ENCODE data around the gene GARIN3. TPM values are rescaled to one million over a fixed set of nuclear protein-coding genes. Genes with fewer than 3 reads are reported as not detected.

The GARIN3 gene
- total and polyA plus RNA-seq, 2 experiments from 2014 or later: not detected

- H3K4me3 ChIP-seq: no peak overlapping the region
- H3K9me3 ChIP-seq (ENCODE audit: low read depth): no peaks in the 10 kb centered on the region
- TF ChIP-seq CTCF (IDR thresholded peaks at IDR 0.05; ENCODE audit: low read depth, low read length): no peak
- DNase-seq (ENCODE audit: low read depth in 1 of 2, low spot score in 1 of 2): no peak
- no peaks in the 10 kb centered on the region for H3K27me3 ChIP-seq
- no peaks in the 10 kb centered on the region for H3K36me3 ChIP-seq
- H3K4me1 ChIP-seq (ENCODE audit: low read depth): no peaks in the 10 kb centered on the region
- H3K27ac ChIP-seq: no peak overlapping the region
Observed at GRCh38 chr5:157155297-157155696, 10.8 kb downstream of the GARIN3 start.

- Histone ChIP-seq H3K9me3 (ENCODE audit: low read depth) (no peaks in the 10 kb centered on the region), H3K27ac (no peak overlapping the region)
Observed at GRCh38 chr5:157150995-157151394, 15.1 kb downstream of the GARIN3 start.

GRCh38 chr5:157148734-157149615 lies 17.1 kb downstream of the GARIN3 start:
- H3K9me3 ChIP-seq (ENCODE audit: low read depth): no peaks in the 10 kb centered on the region
- no peaks in the 10 kb centered on the region for H3K36me3 ChIP-seq
- peak overlapping the region; percentile 63 for H3K27ac ChIP-seq
- H3K4me1 ChIP-seq (ENCODE audit: low read depth): peaks cover 9% of the 10 kb centered on the region
- peak; percentile 80 to 82 for DNase-seq (ENCODE audit: low read depth in 1 of 2, low spot score in 1 of 2)
- H3K27me3 ChIP-seq: no peaks in the 10 kb centered on the region
- no peak overlapping the region for H3K4me3 ChIP-seq
- TF ChIP-seq CTCF (IDR thresholded peaks at IDR 0.05; ENCODE audit: low read depth, low read length): peak; percentile 96

More at GRCh38 chr5:157150995-157151394, 15.1 kb downstream of the GARIN3 start:
- Histone ChIP-seq H3K4me1 (ENCODE audit: low read depth) (peaks cover 9% of the 10 kb centered on the region), H3K27me3 (no peaks in the 10 kb centered on the region), H3K4me3 (no peak overlapping the region), H3K36me3 (no peaks in the 10 kb centered on the region)
- no peak for TF ChIP-seq CTCF (IDR thresholded peaks at IDR 0.05; ENCODE audit: low read depth, low read length)
- no peak for DNase-seq (ENCODE audit: low read depth in 1 of 2, low spot score in 1 of 2)

- Histone ChIP-seq H3K4me1 (ENCODE audit: low read depth) (peaks cover 5% of the 10 kb centered on the region), H3K27me3 (no peaks in the 10 kb centered on the region), H3K4me3 (peak overlapping the region; percentile 78), H3K36me3 (peaks cover 4% of the 10 kb centered on the region), H3K9me3 (ENCODE audit: low read depth) (no peaks in the 10 kb centered on the region), H3K27ac (peak overlapping the region; percentile 13)
- peak; percentile 9 to 44 for DNase-seq (ENCODE audit: low read depth in 1 of 2, low spot score in 1 of 2)
- no peak for TF ChIP-seq CTCF (IDR thresholded peaks at IDR 0.05; ENCODE audit: low read depth, low read length)
Observed at GRCh38 chr5:157143127-157143971, 22.7 kb downstream of the GARIN3 start.

GRCh38 chr5:157142317-157143126 lies 23.5 kb downstream of the GARIN3 start, which contains the start of gene MED7:
Gene MED7 (minus strand): TSS chr5:157142865. CDS start chr5:157139431, 3,434 bp downstream.
- H3K27ac ChIP-seq: peak within 1 kb of the TSS; percentile 25
- no peaks in the 10 kb centered on the region for H3K4me1 ChIP-seq (ENCODE audit: low read depth)
- TF ChIP-seq CTCF (IDR thresholded peaks at IDR 0.05; ENCODE audit: low read depth, low read length): no peak
- H3K36me3 ChIP-seq: peaks cover 9% of the 10 kb centered on the region
- H3K4me3 ChIP-seq: peak within 1 kb of the TSS; percentile 78
- no peaks in the 10 kb centered on the region for H3K9me3 ChIP-seq (ENCODE audit: low read depth)
- H3K27me3 ChIP-seq: no peaks in the 10 kb centered on the region
- DNase-seq (ENCODE audit: low read depth in 1 of 2, low spot score in 1 of 2): peak; percentile 97 to 99
